ENCODE results near the gene DLG2. TPM values are rescaled to one million over a fixed set of nuclear protein-coding genes. Genes with fewer than 3 reads are reported as not detected.
"Not testable (repeated sequence)": the region's sequence is repeated elsewhere in the genome, so short reads cannot be mapped to it uniquely, and the experiment has no call there.

Gene DLG2
- total RNA-seq, 4 donors from 2014 or later = 7.3 to 14.1 (median 11.1) TPM

DNA sequence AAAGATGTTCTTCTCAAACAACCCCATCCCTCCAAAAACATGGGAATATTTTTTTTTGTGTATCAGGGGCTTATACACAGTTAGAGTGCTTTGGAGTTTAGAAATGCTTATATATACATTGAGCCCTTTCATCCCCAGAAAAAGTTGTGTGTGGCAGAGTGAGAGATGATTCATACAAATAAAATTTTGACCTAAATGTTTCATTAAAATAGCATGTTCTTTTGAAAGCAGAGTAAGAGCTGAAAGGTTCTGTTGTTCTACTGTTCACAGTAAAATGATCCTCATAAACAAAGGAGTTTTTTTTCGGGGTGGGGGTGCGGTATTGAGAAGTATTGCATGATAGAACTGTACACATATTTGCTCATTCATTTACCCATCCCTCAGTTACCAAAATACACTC, 512.4 kb downstream of the DLG2 start:
- WGBS = 86% methylated on average over 2 of the region's 2 CpGs
- no peaks in the 10 kb centered on the region for H3K36me3 ChIP-seq
- H3K27me3 ChIP-seq = no peaks in the 10 kb centered on the region
- no peak overlapping the region for H3K27ac ChIP-seq (replicated peaks in 1 of 4)
- H3K4me3 ChIP-seq = no peak overlapping the region
- no peak for TF ChIP-seq EP300 (IDR thresholded peaks at IDR 0.05)
- no peak for TF ChIP-seq POLR2A (IDR thresholded peaks at IDR 0.05; ENCODE audit: low read depth)
- TF ChIP-seq, protein P1, sequence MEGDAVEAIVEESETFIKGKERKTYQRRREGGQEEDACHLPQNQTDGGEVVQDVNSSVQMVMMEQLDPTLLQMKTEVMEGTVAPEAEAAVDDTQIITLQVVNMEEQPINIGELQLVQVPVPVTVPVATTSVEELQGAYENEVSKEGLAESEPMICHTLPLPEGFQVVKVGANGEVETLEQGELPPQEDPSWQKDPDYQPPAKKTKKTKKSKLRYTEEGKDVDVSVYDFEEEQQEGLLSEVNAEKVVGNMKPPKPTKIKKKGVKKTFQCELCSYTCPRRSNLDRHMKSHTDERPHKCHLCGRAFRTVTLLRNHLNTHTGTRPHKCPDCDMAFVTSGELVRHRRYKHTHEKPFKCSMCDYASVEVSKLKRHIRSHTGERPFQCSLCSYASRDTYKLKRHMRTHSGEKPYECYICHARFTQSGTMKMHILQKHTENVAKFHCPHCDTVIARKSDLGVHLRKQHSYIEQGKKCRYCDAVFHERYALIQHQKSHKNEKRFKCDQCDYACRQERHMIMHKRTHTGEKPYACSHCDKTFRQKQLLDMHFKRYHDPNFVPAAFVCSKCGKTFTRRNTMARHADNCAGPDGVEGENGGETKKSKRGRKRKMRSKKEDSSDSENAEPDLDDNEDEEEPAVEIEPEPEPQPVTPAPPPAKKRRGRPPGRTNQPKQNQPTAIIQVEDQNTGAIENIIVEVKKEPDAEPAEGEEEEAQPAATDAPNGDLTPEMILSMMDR (IDR thresholded peaks at IDR 0.05) = no peak
- no peak for TF ChIP-seq POLR2AphosphoS5 (IDR thresholded peaks at IDR 0.05)
- intact Hi-C loops (cut with DNase I) = no loop called here
- no peaks in the 10 kb centered on the region for H3K4me1 ChIP-seq
- no peaks in the 10 kb centered on the region for H3K9me3 ChIP-seq
- DNase-seq (ENCODE audit: extremely low spot score) = no peak

DNA sequence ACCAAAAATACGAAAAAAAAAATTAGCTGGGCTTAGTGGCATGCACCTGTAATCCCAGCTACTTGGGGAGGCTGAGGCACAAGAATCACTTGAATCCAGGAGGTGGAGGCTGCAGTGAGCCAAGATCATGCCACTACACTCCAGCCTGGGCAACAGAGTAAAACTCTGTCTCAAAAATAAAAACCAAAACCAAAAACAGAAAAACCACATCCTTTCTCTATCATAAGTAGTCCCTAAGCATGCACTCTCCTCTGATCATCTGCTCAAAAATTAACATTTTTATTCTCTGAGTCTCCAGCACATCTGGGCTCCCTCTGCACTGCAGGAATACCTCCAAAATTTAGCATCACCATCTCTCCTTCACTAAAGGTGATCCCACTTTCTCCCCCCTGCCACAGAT, 516.9 kb downstream of the DLG2 start:
- H3K27ac ChIP-seq (replicated peaks in 1 of 4); DNase-seq (ENCODE audit: extremely low spot score); H3K36me3 ChIP-seq; intact Hi-C loops (cut with DNase I); H3K4me1 ChIP-seq; H3K27me3 ChIP-seq; H3K9me3 ChIP-seq; H3K4me3 ChIP-seq: not testable (repeated sequence)
- 95% methylated on average over 1 of the region's 1 CpG for WGBS

DNA sequence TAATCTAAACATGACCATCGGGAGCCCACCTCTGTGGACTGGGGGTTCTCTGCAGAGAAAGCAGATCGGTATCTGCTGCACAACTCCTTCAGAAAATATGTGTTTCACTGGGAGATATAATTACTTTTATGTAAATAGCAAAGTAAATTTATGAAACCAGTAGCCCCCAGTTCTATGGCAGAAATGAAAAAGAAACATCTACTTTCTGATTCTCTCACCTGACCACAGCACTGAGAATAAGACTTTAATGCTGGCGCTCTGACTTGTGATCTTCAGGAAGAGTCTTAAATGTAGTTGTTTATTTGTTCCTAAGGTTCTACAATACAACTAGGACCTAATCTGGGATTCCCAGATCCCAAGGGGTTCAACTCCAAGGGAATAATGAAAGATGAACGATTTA, 518.0 kb downstream of the DLG2 start:
- Histone ChIP-seq H3K27ac (replicated peaks in 1 of 4) (no peak overlapping the region), H3K9me3 (no peaks in the 10 kb centered on the region), H3K36me3 (no peaks in the 10 kb centered on the region), H3K4me1 (no peaks in the 10 kb centered on the region), H3K27me3 (no peaks in the 10 kb centered on the region), H3K4me3 (no peak overlapping the region)
- DNase-seq (ENCODE audit: extremely low spot score) = no peak
- TF ChIP-seq POLR2AphosphoS5 (IDR thresholded peaks at IDR 0.05) (no peak), POLR2A (IDR thresholded peaks at IDR 0.05; ENCODE audit: low read depth) (no peak), EP300 (IDR thresholded peaks at IDR 0.05) (no peak)
- TF ChIP-seq, protein P1 (IDR thresholded peaks at IDR 0.05) = no peak
- intact Hi-C loops (cut with DNase I) = no loop called here
- 82% methylated on average over 4 of the region's 4 CpGs for WGBS

DNA sequence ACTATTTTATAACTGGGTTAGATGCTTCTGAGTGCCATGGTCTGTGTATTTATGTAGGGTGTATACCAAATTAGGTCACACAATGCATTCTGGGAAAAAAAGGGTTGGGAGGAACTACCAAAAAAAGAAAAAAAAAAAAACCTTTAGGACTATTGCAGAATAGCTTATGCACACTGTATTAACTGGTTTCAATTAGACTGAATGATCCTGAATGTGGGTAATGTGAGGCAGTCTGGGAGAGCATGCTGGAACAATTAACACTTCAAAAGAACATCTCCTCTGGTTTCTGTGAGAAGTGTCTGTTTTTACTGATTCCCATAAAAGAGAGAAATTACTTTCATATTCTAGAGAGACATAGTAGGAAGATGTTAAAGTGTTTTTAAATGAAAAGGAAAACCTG, 521.3 kb downstream of the DLG2 start:
- DNase-seq (ENCODE audit: extremely low spot score) = no peak
- no peaks in the 10 kb centered on the region for H3K4me1 ChIP-seq
- no peaks in the 10 kb centered on the region for H3K9me3 ChIP-seq
- intact Hi-C loops (cut with DNase I) = no loop called here
- no peak overlapping the region for H3K27ac ChIP-seq (replicated peaks in 1 of 4)
- no peak for TF ChIP-seq POLR2AphosphoS5 (IDR thresholded peaks at IDR 0.05)
- TF ChIP-seq POLR2A (IDR thresholded peaks at IDR 0.05; ENCODE audit: low read depth) = no peak
- no peak for TF ChIP-seq EP300 (IDR thresholded peaks at IDR 0.05)
- H3K27me3 ChIP-seq = no peaks in the 10 kb centered on the region
- H3K4me3 ChIP-seq = no peak overlapping the region
- H3K36me3 ChIP-seq = no peaks in the 10 kb centered on the region

DNA sequence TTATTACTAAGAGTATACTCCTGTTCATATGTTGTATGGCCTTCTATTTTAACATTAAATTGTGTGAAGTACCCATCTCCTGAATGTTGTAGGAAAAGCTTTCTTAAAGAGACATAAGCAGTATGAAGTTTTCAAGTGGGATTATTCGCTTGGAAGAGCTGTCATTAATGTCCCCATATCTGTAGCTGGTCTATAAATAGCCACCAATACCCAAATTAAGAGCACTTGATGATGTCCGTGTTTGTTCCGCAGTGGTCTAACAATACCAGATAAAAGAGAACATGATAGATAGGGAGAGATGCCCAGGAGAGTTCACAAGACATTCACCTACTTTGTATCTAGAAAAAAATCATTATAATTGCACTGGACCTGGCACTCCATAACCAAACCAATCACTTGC, 527.6 kb downstream of the DLG2 start:
- Histone ChIP-seq H3K27ac (replicated peaks in 1 of 4) (no peak overlapping the region), H3K9me3 (no peaks in the 10 kb centered on the region), H3K4me3 (no peak overlapping the region), H3K27me3 (no peaks in the 10 kb centered on the region), H3K4me1 (peaks cover 0 to 12% (median 7%) of the 10 kb centered on the region in 4 donors), H3K36me3 (no peaks in the 10 kb centered on the region)
- no peak for DNase-seq (ENCODE audit: extremely low spot score)
- WGBS = 75% methylated on average over 3 of the region's 3 CpGs
- intact Hi-C loops (cut with DNase I) = loop anchor here (2.0 kb wide), 1 partner anchor 15 kb away; no protein-coding TSS in a partner anchor
- TF ChIP-seq EP300 (IDR thresholded peaks at IDR 0.05) (no peak), POLR2AphosphoS5 (IDR thresholded peaks at IDR 0.05) (no peak), POLR2A (IDR thresholded peaks at IDR 0.05; ENCODE audit: low read depth) (no peak)
- TF ChIP-seq, protein P1 (IDR thresholded peaks at IDR 0.05) = no peak

DNA sequence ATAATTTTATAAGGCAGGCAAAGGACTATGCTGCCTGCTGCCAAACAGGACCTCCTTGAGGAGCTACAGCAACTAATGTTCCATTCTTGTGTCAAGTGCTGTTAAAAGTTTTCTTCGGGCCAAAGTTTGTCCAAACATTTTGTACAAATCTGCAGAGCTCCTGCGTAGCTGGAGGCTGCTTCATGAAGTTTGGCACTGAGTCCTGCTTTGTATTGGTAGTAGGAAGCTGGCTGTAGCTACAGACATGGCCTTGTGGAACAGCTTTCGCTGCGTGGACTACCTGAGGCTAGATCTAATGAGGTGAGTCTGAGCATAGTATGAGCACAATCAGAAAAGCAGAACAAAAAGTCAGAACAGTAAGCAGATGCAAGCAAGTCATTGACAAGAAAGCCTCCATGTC, 528.1 kb downstream of the DLG2 start:
- intact Hi-C loops (cut with DNase I) = loop anchor here (2.0 kb wide), 1 partner anchor 14 kb away; no protein-coding TSS in a partner anchor
- Histone ChIP-seq H3K4me1 (peaks cover 0 to 12% (median 7%) of the 10 kb centered on the region in 4 donors), H3K27me3 (no peaks in the 10 kb centered on the region), H3K36me3 (no peaks in the 10 kb centered on the region), H3K9me3 (no peaks in the 10 kb centered on the region), H3K4me3 (no peak overlapping the region), H3K27ac (replicated peaks in 1 of 4) (no peak overlapping the region)
- no peak for DNase-seq (ENCODE audit: extremely low spot score)
- no peak for TF ChIP-seq POLR2A (IDR thresholded peaks at IDR 0.05; ENCODE audit: low read depth)
- TF ChIP-seq POLR2AphosphoS5 (IDR thresholded peaks at IDR 0.05) = peak in 1 of 2 donors; percentile 32
- 27% methylated on average over 4 of the region's 4 CpGs for WGBS
